Glutamatergic neuron (in vitro differentiated cells): ENCODE data around the gene LYRM4. TPM values are rescaled to one million over a fixed set of nuclear protein-coding genes. Genes with fewer than 3 reads are reported as not detected.

ENCODE experiments used
- DNase-seq: peaks from one replicate; pipeline ENCODE4 v3.0.0; 2022
- H3K27ac Mint-ChIP-seq: one replicate; pipeline ENCODE4 v1.8.0; 2020; ENCODE audit warnings: mild to moderate bottlenecking, mixed read lengths, inconsistent platforms; ENCODE audit not compliant: unreplicated experiment
- H3K27me3 Mint-ChIP-seq: one replicate; pipeline ENCODE4 v1.8.0; 2020; ENCODE audit warnings: mild to moderate bottlenecking, moderate library complexity, mixed read lengths, inconsistent platforms; ENCODE audit not compliant: unreplicated experiment
- H3K36me3 Mint-ChIP-seq: one replicate; pipeline ENCODE4 v1.8.0; 2020; ENCODE audit warnings: mild to moderate bottlenecking, mixed read lengths, inconsistent platforms; ENCODE audit not compliant: unreplicated experiment
- H3K4me1 Mint-ChIP-seq: one replicate; pipeline ENCODE4 v1.8.0; 2020; ENCODE audit warnings: mild to moderate bottlenecking, low read depth, mixed read lengths, inconsistent platforms; ENCODE audit not compliant: unreplicated experiment
- H3K4me3 Mint-ChIP-seq: one replicate; pipeline ENCODE4 v1.8.0; 2020; ENCODE audit warnings: mild to moderate bottlenecking, mixed read lengths, inconsistent platforms; ENCODE audit not compliant: unreplicated experiment
- H3K9me3 Mint-ChIP-seq: one replicate; pipeline ENCODE4 v1.8.0; 2020; ENCODE audit warnings: mild to moderate bottlenecking, moderate library complexity, mixed read lengths, inconsistent platforms; ENCODE audit not compliant: unreplicated experiment
- CTCF ChIP-seq: fragments of 200-600 bp; sonication (generic); IDR thresholded peaks from one replicate; pipeline ENCODE4 v1.5.0; 2021; ENCODE audit not compliant: partially characterized antibody, unreplicated experiment
- total RNA-seq: library from RNA; stranded (reverse); fragmentation: NEBNext Ultra II Directional; extraction: Animal tissue kit (Norgen Biotek cat#: 25700); gene quantifications from one replicate; pipeline ENCODE4 v1.2.1, GENCODE V29; 2021; ENCODE audit not compliant: unreplicated experiment

The LYRM4 gene
- total RNA-seq, 1 donor from 2014 or later = 29.5 TPM

GRCh38 chr6:5257400-5257799 lies 3.4 kb downstream of the LYRM4 start:
- no peak for DNase-seq
- no peak overlapping the region for H3K27ac Mint-ChIP-seq
- H3K27me3 Mint-ChIP-seq = peaks cover 4% of the 10 kb centered on the region
- H3K4me1 Mint-ChIP-seq = peaks cover 4% of the 10 kb centered on the region
- H3K36me3 Mint-ChIP-seq = peaks cover 6% of the 10 kb centered on the region
- peaks cover 14% of the 10 kb centered on the region for H3K9me3 Mint-ChIP-seq
- H3K4me3 Mint-ChIP-seq = no peak overlapping the region
- TF ChIP-seq CTCF = no peak

GRCh38 chr6:5256952-5257351 lies 3.8 kb downstream of the LYRM4 start:
- H3K27me3 Mint-ChIP-seq = peaks cover 4% of the 10 kb centered on the region

GRCh38 chr6:5250911-5251310 lies 9.8 kb downstream of the LYRM4 start:
- Mint-ChIP-seq H3K27me3 (no peaks in the 10 kb centered on the region), H3K4me3 (no peak overlapping the region), H3K27ac (no peak overlapping the region), H3K9me3 (peaks cover 1% of the 10 kb centered on the region), H3K36me3 (no peaks in the 10 kb centered on the region), H3K4me1 (peaks cover 3% of the 10 kb centered on the region)
- no peak for TF ChIP-seq CTCF
- DNase-seq = no peak

More at GRCh38 chr6:5256952-5257351, 3.8 kb downstream of the LYRM4 start:
- Mint-ChIP-seq H3K4me1 (peaks cover 4% of the 10 kb centered on the region), H3K4me3 (no peak overlapping the region), H3K36me3 (peaks cover 6% of the 10 kb centered on the region), H3K27ac (no peak overlapping the region), H3K9me3 (peaks cover 14% of the 10 kb centered on the region)
- TF ChIP-seq CTCF = no peak
- no peak for DNase-seq

- Mint-ChIP-seq H3K27ac (no peak overlapping the region), H3K9me3 (peaks cover 1% of the 10 kb centered on the region), H3K36me3 (no peaks in the 10 kb centered on the region), H3K4me3 (no peak overlapping the region), H3K27me3 (no peaks in the 10 kb centered on the region), H3K4me1 (peaks cover 5% of the 10 kb centered on the region)
- TF ChIP-seq CTCF = no peak
- no peak for DNase-seq
These were observed 10.3 kb downstream of the LYRM4 start for GRCh38 chr6:5250451-5250850.

GRCh38 chr6:5249451-5250122 lies 11.2 kb downstream of the LYRM4 start:
- no peak for DNase-seq
- Mint-ChIP-seq H3K4me1 (peaks cover 7% of the 10 kb centered on the region), H3K36me3 (no peaks in the 10 kb centered on the region), H3K9me3 (peaks cover under 1% of the 10 kb centered on the region), H3K4me3 (no peak overlapping the region), H3K27ac (no peak overlapping the region), H3K27me3 (no peaks in the 10 kb centered on the region)
- no peak for TF ChIP-seq CTCF
